H1 (cell line): ENCODE results near the gene SEZ6L. TPM values are rescaled to one million over a fixed set of nuclear protein-coding genes. Genes with fewer than 3 reads are reported as not detected.

Experiments used
- CTCF ChIA-PET: fragments of 300-600 bp; sonication (Branson Sonifier 250); formaldehyde crosslinking; loops from one replicate; lab custom pipeline; 2021; ENCODE audit not compliant: partially characterized antibody; lab: Charles Lee
- POLR2A ChIA-PET: fragments of 300-600 bp; sonication (Branson Sonifier 250); formaldehyde crosslinking; loops from one replicate; lab custom pipeline; 2021; ENCODE audit warnings: inconsistent platforms; ENCODE audit not compliant: partially characterized antibody; lab: Charles Lee
- DNase-seq, 2 experiments: peaks; one replicate each; pipeline versions ENCODE4 v3.0.0 to v3.0.0-alpha.2; 2010 to 2022; ENCODE audit warnings: low spot score in 2 of 2, low read depth in 1 of 2, mixed read lengths in 1 of 2
- FAIRE-seq: peaks from 2 replicates; lab custom pipeline; 2011; peaks lifted over from hg19 to GRCh38; lab: Jason Lieb, UNC
- H2AFZ ChIP-seq: 2 replicates; pipeline ENCODE4 v1.8.1; 2012; ENCODE audit warnings: low read length, inconsistent platforms
- H2AK5ac ChIP-seq: 2 replicates; pipeline ENCODE4 v1.6.1; 2013; ENCODE audit warnings: low read depth, low read length
- H2BK120ac ChIP-seq: replicated peaks from 2 replicates; pipeline ENCODE3; 2013; ENCODE audit warnings: low read depth, low read length, inconsistent platforms
- H2BK12ac ChIP-seq: 2 replicates; pipeline ENCODE4 v1.6.1; 2013; ENCODE audit warnings: low read depth, low read length
- H2BK15ac ChIP-seq: 2 replicates; pipeline ENCODE4 v1.6.1; 2013; ENCODE audit warnings: low read length
- H2BK20ac ChIP-seq: 2 replicates; pipeline ENCODE4 v1.6.1; 2013; ENCODE audit warnings: low read length
- H2BK5ac ChIP-seq: 2 replicates; pipeline ENCODE4 v1.6.1; 2013; ENCODE audit warnings: low read depth, low read length
- H3K14ac ChIP-seq: 2 replicates; pipeline ENCODE4 v1.6.1; 2013; ENCODE audit warnings: inconsistent platforms; ENCODE audit not compliant: insufficient read length
- H3K18ac ChIP-seq: 2 replicates; pipeline ENCODE4 v1.6.1; 2013; ENCODE audit warnings: low read length; ENCODE audit errors: extremely low read depth
- H3K23ac ChIP-seq: 2 replicates; pipeline ENCODE4 v1.6.1; 2013; ENCODE audit warnings: inconsistent platforms; ENCODE audit not compliant: insufficient read length
- H3K23me2 ChIP-seq: 2 replicates; pipeline ENCODE4 v1.6.1; 2013; ENCODE audit warnings: low read depth, low read length
- H3K27ac ChIP-seq: 2 replicates; pipeline ENCODE4 v1.6.1; 2011; ENCODE audit warnings: low read depth, low read length, inconsistent platforms
- H3K27me3 ChIP-seq, 4 experiments: replicated peaks in 1 of 4; 1 replicate in 1 of 4; 2 replicates in 3 of 4; pipeline versions ENCODE4 v1.6.1 to v1.8.1; 2011 to 2013; ENCODE audit warnings: low read length in 3 of 4, mild to moderate bottlenecking in 3 of 4, inconsistent platforms in 2 of 4, mixed read lengths in 2 of 4, moderate library complexity in 1 of 4; ENCODE audit not compliant: control insufficient read depth in 3 of 4, insufficient read depth in 3 of 4; ENCODE audit errors: extremely low read depth in 1 of 4
- H3K36me3 ChIP-seq, 4 experiments: 2 replicates each; pipeline versions ENCODE4 v1.6.1 to v1.8.1; 2011 to 2013; ENCODE audit warnings: mild to moderate bottlenecking in 4 of 4, low read length in 3 of 4, moderate library complexity in 2 of 4, control low read depth in 1 of 4, inconsistent platforms in 1 of 4; ENCODE audit not compliant: insufficient read depth in 4 of 4, control insufficient read depth in 2 of 4
- H3K4ac ChIP-seq: replicated peaks from 2 replicates; pipeline ENCODE3; 2013; ENCODE audit warnings: low read length, low read depth, mixed read lengths, inconsistent platforms; ENCODE audit not compliant: insufficient read length
- H3K4me1 ChIP-seq, 4 experiments: replicated peaks in 1 of 4; 1 replicate in 1 of 4; 2 replicates in 3 of 4; pipeline versions ENCODE4 v1.6.1 to v1.8.1; 2011 to 2013; ENCODE audit warnings: low read length in 3 of 4, inconsistent platforms in 2 of 4, mixed read lengths in 1 of 4; ENCODE audit not compliant: insufficient read depth in 4 of 4, control insufficient read depth in 3 of 4
- H3K4me2 ChIP-seq, 2 experiments: 2 replicates each; pipeline versions ENCODE4 v1.6.1 to v1.8.1; 2011 to 2013; ENCODE audit warnings: low read depth in 2 of 2, low read length in 2 of 2, control low read depth in 1 of 2, inconsistent platforms in 1 of 2, mild to moderate bottlenecking in 1 of 2; ENCODE audit not compliant: insufficient read depth in 1 of 2
- H3K4me3 ChIP-seq, 4 experiments: fragments of 200-600, 300-600 bp in 1 of 4; sonication (generic), shearing (Covaris generic), sonication (Bioruptor Twin) in 1 of 4; 2 replicates each; pipeline versions ENCODE4 v1.5.1 to v1.8.1; 2011 to 2016; ENCODE audit warnings: low read length in 4 of 4, low read depth in 3 of 4, control low read depth in 2 of 4, inconsistent platforms in 2 of 4, mild to moderate bottlenecking in 2 of 4, mixed read lengths in 1 of 4, moderate library complexity in 1 of 4; ENCODE audit not compliant: insufficient read depth in 2 of 4; ENCODE audit errors: extremely low read depth in 1 of 4
- H3K56ac ChIP-seq: replicated peaks from 2 replicates; pipeline ENCODE3; 2013; ENCODE audit warnings: low read depth, mild to moderate bottlenecking, mixed read lengths, low read length, inconsistent platforms; ENCODE audit not compliant: insufficient read length
- H3K79me1 ChIP-seq: 2 replicates; pipeline ENCODE4 v1.6.1; 2013; ENCODE audit warnings: low read depth, low read length, control low read depth
- H3K79me2 ChIP-seq, 2 experiments: 2 replicates each; pipeline versions ENCODE4 v1.6.1 to v1.8.1; 2012 to 2013; ENCODE audit warnings: low read length in 2 of 2, mild to moderate bottlenecking in 2 of 2, inconsistent platforms in 1 of 2; ENCODE audit not compliant: insufficient read depth in 2 of 2, control insufficient read depth in 1 of 2
- H3K9ac ChIP-seq, 4 experiments: replicated peaks in 1 of 4; 1 replicate in 1 of 4; 2 replicates in 3 of 4; pipeline versions ENCODE4 v1.6.1 to v1.8.1; 2011 to 2013; ENCODE audit warnings: low read depth in 3 of 4, low read length in 3 of 4, control low read depth in 2 of 4, mild to moderate bottlenecking in 2 of 4, moderate library complexity in 2 of 4, inconsistent platforms in 1 of 4; ENCODE audit errors: extremely low read depth in 1 of 4
- H3K9me3 ChIP-seq, 2 experiments: 2 replicates each; pipeline versions ENCODE4 v1.6.1 to v1.8.1; 2012 to 2013; ENCODE audit warnings: mild to moderate bottlenecking in 2 of 2, moderate library complexity in 2 of 2, control low read depth in 1 of 2, inconsistent platforms in 1 of 2, low read depth in 1 of 2, low read length in 1 of 2, mixed read lengths in 1 of 2; ENCODE audit not compliant: insufficient read depth in 2 of 2
- H4K20me1 ChIP-seq, 2 experiments: replicated peaks in 1 of 2; 2 replicates each; pipeline versions ENCODE3 to v1.8.1; 2011 to 2013; ENCODE audit warnings: inconsistent platforms in 2 of 2, low read length in 2 of 2, mild to moderate bottlenecking in 1 of 2; ENCODE audit not compliant: insufficient read depth in 2 of 2, control insufficient read depth in 1 of 2
- H4K5ac ChIP-seq: 2 replicates; pipeline ENCODE4 v1.6.1; 2013; ENCODE audit warnings: low read length, low read depth, mixed read lengths, inconsistent platforms; ENCODE audit not compliant: insufficient read length
- H4K8ac ChIP-seq: 2 replicates; pipeline ENCODE4 v1.8.0; 2013; ENCODE audit warnings: mild to moderate bottlenecking, moderate library complexity, low read length, inconsistent platforms; ENCODE audit not compliant: insufficient read depth; ENCODE audit errors: extremely low read depth
- H4K91ac ChIP-seq: replicated peaks from 2 replicates; pipeline ENCODE3; 2013; ENCODE audit warnings: low read length, mixed read lengths, inconsistent platforms; ENCODE audit not compliant: insufficient read length
- EP300 ChIP-seq, 2 experiments: IDR thresholded peaks; 1 replicate in 1 of 2; 2 replicates in 1 of 2; pipeline ENCODE4 v1.6.1; 2011 to 2012; ENCODE audit warnings: low read depth in 2 of 2, low read length in 2 of 2, mild to moderate bottlenecking in 2 of 2, borderline replicate concordance in 1 of 2, inconsistent platforms in 1 of 2, moderate library complexity in 1 of 2
- JUN ChIP-seq: IDR thresholded peaks from 2 replicates; pipeline ENCODE4 v1.6.1; 2011; ENCODE audit warnings: low read depth, mild to moderate bottlenecking, improper control_type of control experiment, low read length
- KDM5A ChIP-seq: fragments of 200-600 bp; IDR thresholded peaks from 2 replicates; pipeline ENCODE4 v1.7.1; 2012; ENCODE audit warnings: mild to moderate bottlenecking, low read length, inconsistent platforms, mixed read lengths
- SP1 ChIP-seq: IDR thresholded peaks from 2 replicates; pipeline ENCODE4 v1.6.1; 2011; ENCODE audit warnings: low read depth, low read length
- SP4 ChIP-seq: IDR thresholded peaks from 2 replicates; pipeline ENCODE4 v1.6.1; 2012; ENCODE audit warnings: low read length, inconsistent platforms
- WGBS, 2 experiments: shearing (Covaris generic) in 1 of 2; methylation state at CpG; one replicate each; pipeline versions ENCODE4 v1.1.6 to v1.1.7; 2013 to 2015; ENCODE audit warnings: low lambda C conversion rate in 2 of 2, mixed read lengths in 2 of 2, inconsistent platforms in 1 of 2, low coverage in 1 of 2, missing lambda C conversion rate in 1 of 2; ENCODE audit not compliant: insufficient replicate concordance in 2 of 2, insufficient coverage in 1 of 2, insufficient read length in 1 of 2; ENCODE audit errors: extremely low coverage in 1 of 2, missing lambda C conversion rate in 1 of 2; 5-methylcytosine and 5-hydroxymethylcytosine counted together
- polyA plus RNA-seq, 7 experiments: library from polyadenylated mRNA; depleted of rRNA in 3 of 7; stranded (reverse) in 5 of 7; unstranded in 2 of 7; fragments of >200 nt in 5 of 7; fragments of 200-250 nt in 2 of 7; gene quantifications; 1 replicate in 5 of 7; 2 replicates in 1 of 7; 4 replicates in 1 of 7; pipeline versions ENCODE4 v1.2.1 to v1.2.3, GENCODE V29; 2011 to 2013; ENCODE audit warnings: missing spikeins in 2 of 7, mixed read lengths in 2 of 7
- total RNA-seq: library from RNA; stranded (reverse); fragmentation: NEBNext Ultra II Directional; extraction: Animal tissue kit (Norgen Biotek cat#: 25700); gene quantifications from 2 replicates; pipeline ENCODE4 v1.2.1, GENCODE V29; 2021

The SEZ6L gene
- total and polyA plus RNA-seq, 2 of the 8 experiments (the other 6 are each of a cell fraction or from before 2014, with no cell fraction given) = 0.06 to 0.33 TPM

DNA sequence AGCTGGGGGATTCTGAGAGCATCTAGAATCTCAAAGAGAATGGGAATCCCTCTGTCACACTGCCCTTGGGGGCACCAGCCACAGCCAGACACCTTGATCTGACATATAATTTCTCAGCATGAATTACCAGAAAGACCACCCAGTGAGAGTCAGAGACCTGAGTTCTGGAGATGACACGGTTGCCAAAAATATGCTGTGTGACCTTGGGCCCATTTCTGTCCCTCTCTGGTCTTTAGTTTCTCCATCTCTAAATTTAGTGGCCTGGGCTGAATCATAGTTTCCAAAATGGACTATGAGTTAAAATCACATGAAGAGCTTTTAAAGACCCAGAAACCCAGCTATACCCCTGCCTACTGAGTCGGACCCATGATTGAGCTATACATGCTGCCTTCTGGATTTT is 15.9 kb downstream of the SEZ6L start:
- H2BK5ac ChIP-seq = no peak overlapping the region
- no peak overlapping the region for H3K4me2 ChIP-seq
- WGBS, 2 experiments = 84% methylated on average over 2 of the region's 2 CpGs; no CpG with 5 or more reads in 1 of the 2 experiments
- H3K9me3 ChIP-seq = no peaks in the 10 kb centered on the region
- H3K4me1 ChIP-seq = no peaks in the 10 kb centered on the region
- H3K14ac ChIP-seq = no peak overlapping the region
- no peaks in the 10 kb centered on the region for H3K36me3 ChIP-seq
- no peak overlapping the region for H3K23ac ChIP-seq
- H3K18ac ChIP-seq = no peak overlapping the region
- CTCF ChIA-PET = interaction anchor here (1.1 to 1.3 kb wide), 3 partner anchors 10 to 146 kb away, joined by 3 to 5 read pairs (median 3); no protein-coding TSS in a partner anchor
- no peaks in the 10 kb centered on the region for H3K79me1 ChIP-seq
- no peak overlapping the region for H4K91ac ChIP-seq
- H3K27me3 ChIP-seq = peaks cover 0 to 2% (median 0%) of the 10 kb centered on the region in 4 experiments; a peak in 2 of 7 replicates
- no peak overlapping the region for H2AFZ ChIP-seq
- no peak overlapping the region for H3K56ac ChIP-seq
- no peak overlapping the region for H2BK120ac ChIP-seq
- H3K27ac ChIP-seq = no peak overlapping the region
- no peak overlapping the region for H3K4me3 ChIP-seq
- no peak overlapping the region for H4K5ac ChIP-seq
- no peak overlapping the region for H3K9ac ChIP-seq
- H2BK15ac ChIP-seq = no peak overlapping the region
- POLR2A ChIA-PET = no interaction called here
- no peak overlapping the region for H3K4ac ChIP-seq
- H4K8ac ChIP-seq = no peak overlapping the region
- H3K23me2 ChIP-seq = no peaks in the 10 kb centered on the region
- no peak overlapping the region for H2AK5ac ChIP-seq
- no peak overlapping the region for H2BK12ac ChIP-seq
- no peak for FAIRE-seq
- no peaks in the 10 kb centered on the region for H3K79me2 ChIP-seq
- TF ChIP-seq KDM5A (no peak), SP4 (no peak), EP300 (IDR thresholded peaks at IDR 0.05; ENCODE audit: borderline replicate concordance in 1 of 2, low read depth in 2 of 2, low read length in 2 of 2) (no peak), JUN (no peak), SP1 (no peak)
- DNase-seq = no peak
- no peaks in the 10 kb centered on the region for H4K20me1 ChIP-seq
- H2BK20ac ChIP-seq = no peak overlapping the region
